GM12878 (cell line): ENCODE data around the gene POP5.

Experiments used
- ETV6 ChIP-seq, 2 experiments: fragments of 450-650 bp in 1 of 2; IDR thresholded peaks in 1 of 2; conservative IDR thresholded peaks in 1 of 2; 2 replicates each; pipeline ENCODE4 v1.6.1; 2014; ENCODE audit warnings: antibody characterized with exemption in 1 of 2, borderline replicate concordance in 1 of 2, low read depth in 1 of 2, mild to moderate bottlenecking in 1 of 2, moderate library complexity in 1 of 2
- SUZ12 ChIP-seq: fragments of 200-600 bp; sonication (generic); IDR thresholded peaks from one replicate; pipeline ENCODE4 v1.6.1; 2018; ENCODE audit warnings: antibody characterized with exemption, mild to moderate bottlenecking; ENCODE audit not compliant: unreplicated experiment
- TF ChIP-seq, protein P1 (sequence below), 3 experiments: IDR thresholded peaks in 2 of 3; conservative IDR thresholded peaks in 1 of 3; 2 replicates each; pipeline ENCODE4 v1.5.1; 2011; ENCODE audit warnings: low read depth in 3 of 3, low read length in 3 of 3, mild to moderate bottlenecking in 3 of 3, control low read depth in 2 of 3, moderate library complexity in 2 of 3, inconsistent platforms in 1 of 3, mixed read lengths in 1 of 3; ENCODE audit not compliant: control insufficient read depth in 2 of 3, insufficient read depth in 1 of 3; ENCODE audit errors: extremely low read depth in 1 of 3

DNA sequence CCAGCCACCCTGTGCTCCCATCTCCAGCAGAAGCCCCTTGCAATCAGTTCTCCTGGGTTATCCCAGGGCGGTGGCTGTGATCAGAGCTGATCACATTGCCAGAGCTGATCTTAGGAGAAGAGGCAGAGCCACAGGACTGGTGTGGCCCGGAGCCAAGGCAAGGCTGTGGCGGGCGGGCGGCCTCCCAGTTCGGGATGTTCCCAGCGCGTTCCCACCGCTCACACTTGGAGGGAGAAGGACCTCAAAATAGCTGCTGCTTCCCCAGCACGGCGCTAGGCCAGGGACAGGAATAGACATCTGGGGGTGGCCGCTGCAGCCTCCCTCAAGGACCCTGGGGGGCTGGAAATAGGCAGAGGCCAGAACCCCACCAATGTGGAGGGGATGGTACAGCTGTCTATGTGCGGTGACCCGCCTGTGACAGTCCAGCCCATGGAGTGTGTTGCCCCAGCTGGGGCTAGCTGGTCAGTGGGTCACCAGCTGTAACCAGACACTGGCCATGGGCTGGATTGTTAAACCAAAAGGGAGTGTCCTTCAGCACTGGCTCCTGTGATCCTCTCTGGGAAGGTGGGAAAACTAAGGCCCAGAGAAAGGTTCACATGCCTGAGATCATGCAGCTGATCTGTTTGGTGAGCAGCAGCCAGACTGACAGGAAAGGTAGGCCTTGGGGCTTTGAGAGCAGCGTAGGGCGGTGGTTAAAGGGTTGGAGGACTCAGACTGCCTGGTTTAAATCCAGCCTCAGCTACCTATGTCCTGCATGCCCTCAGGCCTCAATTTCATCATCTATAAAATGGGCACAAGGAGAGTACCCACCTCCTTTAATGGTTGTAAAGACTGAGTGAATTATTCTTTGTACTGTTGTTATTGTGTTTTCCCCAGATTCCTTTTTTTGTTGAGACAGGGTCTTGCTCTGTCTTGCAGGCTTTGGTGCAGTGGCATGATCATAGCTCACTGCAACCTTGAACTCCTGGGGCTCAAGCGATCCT is 8.0 kb upstream of the POP5 start:
- TF ChIP-seq, protein P1, sequence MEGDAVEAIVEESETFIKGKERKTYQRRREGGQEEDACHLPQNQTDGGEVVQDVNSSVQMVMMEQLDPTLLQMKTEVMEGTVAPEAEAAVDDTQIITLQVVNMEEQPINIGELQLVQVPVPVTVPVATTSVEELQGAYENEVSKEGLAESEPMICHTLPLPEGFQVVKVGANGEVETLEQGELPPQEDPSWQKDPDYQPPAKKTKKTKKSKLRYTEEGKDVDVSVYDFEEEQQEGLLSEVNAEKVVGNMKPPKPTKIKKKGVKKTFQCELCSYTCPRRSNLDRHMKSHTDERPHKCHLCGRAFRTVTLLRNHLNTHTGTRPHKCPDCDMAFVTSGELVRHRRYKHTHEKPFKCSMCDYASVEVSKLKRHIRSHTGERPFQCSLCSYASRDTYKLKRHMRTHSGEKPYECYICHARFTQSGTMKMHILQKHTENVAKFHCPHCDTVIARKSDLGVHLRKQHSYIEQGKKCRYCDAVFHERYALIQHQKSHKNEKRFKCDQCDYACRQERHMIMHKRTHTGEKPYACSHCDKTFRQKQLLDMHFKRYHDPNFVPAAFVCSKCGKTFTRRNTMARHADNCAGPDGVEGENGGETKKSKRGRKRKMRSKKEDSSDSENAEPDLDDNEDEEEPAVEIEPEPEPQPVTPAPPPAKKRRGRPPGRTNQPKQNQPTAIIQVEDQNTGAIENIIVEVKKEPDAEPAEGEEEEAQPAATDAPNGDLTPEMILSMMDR (IDR thresholded peaks at IDR 0.05 in 2 of 3, conservative IDR thresholded peaks at IDR 0.05 in 1 of 3; ENCODE audit: control insufficient read depth in 2 of 3, extremely low read depth in 1 of 3, insufficient read depth in 1 of 3, low read depth in 3 of 3, low read length in 3 of 3) = no peak
- TF ChIP-seq ETV6 (conservative IDR thresholded peaks at IDR 0.05 in 1 of 2, IDR thresholded peaks at IDR 0.05 in 1 of 2; ENCODE audit: borderline replicate concordance in 1 of 2, low read depth in 1 of 2) = no peak
- no peak for TF ChIP-seq SUZ12
